Measurements from ENCODE around the gene PRR22. TPM values are rescaled to one million over a fixed set of nuclear protein-coding genes. Genes with fewer than 3 reads are reported as not detected.

PRR22 gene
- total RNA-seq, 1 experiment from 2014 or later: 13.5 TPM

GRCh38 chr19:5809469-5809868 is 24.9 kb upstream of the PRR22 start:
- no peaks in the 10 kb centered on the region for H3K79me2 ChIP-seq (ENCODE audit: insufficient read depth, low read length)
- H3K4me3 ChIP-seq (replicated peaks in 1 of 2; ENCODE audit: low read depth in 1 of 2, low read length in 2 of 2): no peak overlapping the region
- H3K27me3 ChIP-seq (ENCODE audit: insufficient read depth, low read length): no peaks in the 10 kb centered on the region
- ATAC-seq (no peak), DNase-seq (ENCODE audit: low read depth, low spot score) (no peak)
- TF ChIP-seq JUND (IDR thresholded peaks at IDR 0.05): no peak
- no peak for TF ChIP-seq RAD21 (IDR thresholded peaks at IDR 0.05; ENCODE audit: low read depth)
- TF ChIP-seq YY1 (IDR thresholded peaks at IDR 0.05; ENCODE audit: extremely low read depth, insufficient replicate concordance, low read depth, low read length): no peak
- TF ChIP-seq CBX3 (IDR thresholded peaks at IDR 0.05; ENCODE audit: low read depth): no peak
- TF ChIP-seq, protein P1, sequence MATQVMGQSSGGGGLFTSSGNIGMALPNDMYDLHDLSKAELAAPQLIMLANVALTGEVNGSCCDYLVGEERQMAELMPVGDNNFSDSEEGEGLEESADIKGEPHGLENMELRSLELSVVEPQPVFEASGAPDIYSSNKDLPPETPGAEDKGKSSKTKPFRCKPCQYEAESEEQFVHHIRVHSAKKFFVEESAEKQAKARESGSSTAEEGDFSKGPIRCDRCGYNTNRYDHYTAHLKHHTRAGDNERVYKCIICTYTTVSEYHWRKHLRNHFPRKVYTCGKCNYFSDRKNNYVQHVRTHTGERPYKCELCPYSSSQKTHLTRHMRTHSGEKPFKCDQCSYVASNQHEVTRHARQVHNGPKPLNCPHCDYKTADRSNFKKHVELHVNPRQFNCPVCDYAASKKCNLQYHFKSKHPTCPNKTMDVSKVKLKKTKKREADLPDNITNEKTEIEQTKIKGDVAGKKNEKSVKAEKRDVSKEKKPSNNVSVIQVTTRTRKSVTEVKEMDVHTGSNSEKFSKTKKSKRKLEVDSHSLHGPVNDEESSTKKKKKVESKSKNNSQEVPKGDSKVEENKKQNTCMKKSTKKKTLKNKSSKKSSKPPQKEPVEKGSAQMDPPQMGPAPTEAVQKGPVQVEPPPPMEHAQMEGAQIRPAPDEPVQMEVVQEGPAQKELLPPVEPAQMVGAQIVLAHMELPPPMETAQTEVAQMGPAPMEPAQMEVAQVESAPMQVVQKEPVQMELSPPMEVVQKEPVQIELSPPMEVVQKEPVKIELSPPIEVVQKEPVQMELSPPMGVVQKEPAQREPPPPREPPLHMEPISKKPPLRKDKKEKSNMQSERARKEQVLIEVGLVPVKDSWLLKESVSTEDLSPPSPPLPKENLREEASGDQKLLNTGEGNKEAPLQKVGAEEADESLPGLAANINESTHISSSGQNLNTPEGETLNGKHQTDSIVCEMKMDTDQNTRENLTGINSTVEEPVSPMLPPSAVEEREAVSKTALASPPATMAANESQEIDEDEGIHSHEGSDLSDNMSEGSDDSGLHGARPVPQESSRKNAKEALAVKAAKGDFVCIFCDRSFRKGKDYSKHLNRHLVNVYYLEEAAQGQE (IDR thresholded peaks at IDR 0.05; ENCODE audit: low read depth): no peak
- no peak for TF ChIP-seq EZH2phosphoT487 (IDR thresholded peaks at IDR 0.05; ENCODE audit: borderline replicate concordance)
- no peak for TF ChIP-seq SRF (IDR thresholded peaks at IDR 0.05; ENCODE audit: low read depth)
- no peak for TF ChIP-seq POLR2A (IDR thresholded peaks at IDR 0.05; ENCODE audit: borderline replicate concordance, extremely low read depth, insufficient read depth, insufficient read length)
- no peak for TF ChIP-seq SP1 (IDR thresholded peaks at IDR 0.05; ENCODE audit: low read depth)
- no peak for TF ChIP-seq EZH2 (IDR thresholded peaks at IDR 0.05)
- TF ChIP-seq FOSL1 (IDR thresholded peaks at IDR 0.05; ENCODE audit: low read depth): no peak
- no peak for TF ChIP-seq CEBPB (IDR thresholded peaks at IDR 0.05; ENCODE audit: low read depth)
- TF ChIP-seq CTCF (IDR thresholded peaks at IDR 0.05 in 2 of 3, conservative IDR thresholded peaks at IDR 0.05 in 1 of 3; ENCODE audit: borderline replicate concordance in 1 of 3, insufficient read depth in 1 of 3, low read depth in 2 of 3, low read length in 2 of 3): no peak
- no peak for TF ChIP-seq ZBTB33 (IDR thresholded peaks at IDR 0.05; ENCODE audit: extremely low read depth, insufficient replicate concordance, low read length)
- no peak overlapping the region for H3K4me2 ChIP-seq (ENCODE audit: low read length)
- ChIA-PET CTCF (interaction anchor here (0.7 to 2.1 kb wide), 2 partner anchors 120 to 650 kb away, joined by 4 read pairs; partner anchors contain the start of gene SLC25A23), POLR2A (interaction anchor here (0.9 to 2.8 kb wide), 2 partner anchors 18 to 19 kb away, joined by 3 to 9 read pairs; partner anchors contain the start of gene DUS3L), RAD21 (ENCODE audit: low non-redundant PET in 1 of 2, low total read pairs in 2 of 2, uncharacterized antibody in 2 of 2, unreplicated experiment in 2 of 2) (no interaction called here)
- H4K20me1 ChIP-seq (ENCODE audit: insufficient read depth): no peaks in the 10 kb centered on the region
- no peaks in the 10 kb centered on the region for H3K36me3 ChIP-seq (ENCODE audit: control insufficient read depth in 1 of 2, insufficient read depth in 2 of 2, low read length in 2 of 2)
- no peak overlapping the region for H2AFZ ChIP-seq (ENCODE audit: low read depth, low read length, poor library complexity, severe bottlenecking)
- H3K4me1 ChIP-seq (ENCODE audit: control insufficient read depth in 1 of 2, insufficient read depth in 2 of 2, low read length in 2 of 2): peaks cover 2 to 12% of the 10 kb centered on the region in 2 experiments
- no peaks in the 10 kb centered on the region for H3K9me3 ChIP-seq (ENCODE audit: control insufficient read depth in 1 of 2, insufficient read depth in 1 of 2, low read depth in 1 of 2, low read length in 2 of 2)
- H3K9me2 ChIP-seq (ENCODE audit: insufficient read depth): no peaks in the 10 kb centered on the region
- intact Hi-C loops (cut with micrococcal nuclease): no loop called here
- no peak overlapping the region for H3K27ac ChIP-seq (ENCODE audit: low read depth, low read length)
- no peak overlapping the region for H3K9ac ChIP-seq (ENCODE audit: low read length)
- BruUV-seq (replicated peaks): no TSS peak

All from HCT116 (cell line).